Measurements from ENCODE around the gene PIK3R5.
A peak's percentile ranks its signal among the peaks of the same experiment; 100 is the strongest.
"Not testable (repeated sequence)": the region's sequence is repeated elsewhere in the genome, so short reads cannot be mapped to it uniquely, and the experiment has no call there.

Gene PIK3R5

DNA sequence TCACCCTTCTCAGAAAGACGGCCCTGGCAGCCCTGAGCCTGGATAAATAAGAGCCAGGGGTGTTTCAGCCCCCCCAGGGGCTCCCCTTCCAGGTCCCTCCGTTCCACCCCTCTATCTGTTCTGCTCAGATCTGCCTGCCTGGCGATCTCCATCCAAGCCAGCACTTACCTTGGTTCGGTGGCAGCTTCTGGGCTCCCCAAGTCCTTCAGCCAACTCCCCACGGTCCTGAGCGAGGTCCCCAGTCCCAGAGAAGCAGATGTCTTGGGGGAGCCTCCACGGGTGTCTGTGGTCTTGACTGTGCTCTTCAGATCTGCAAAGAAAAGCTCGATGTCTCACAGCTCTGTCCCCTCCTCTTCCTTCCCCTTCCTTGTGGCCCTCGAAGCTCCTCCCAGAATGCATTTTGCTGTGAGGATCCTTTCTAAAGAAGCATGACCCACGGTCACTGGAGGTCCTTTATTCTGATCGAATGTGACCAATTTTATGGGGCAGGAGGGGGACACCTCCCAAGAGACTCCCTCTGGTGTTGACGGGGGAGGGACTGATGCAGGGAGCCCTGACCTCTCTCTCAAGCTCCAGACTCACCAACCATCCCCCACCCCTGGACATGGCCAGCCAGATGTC, 98.0 kb downstream of the PIK3R5 start, which contains the start of gene PIK3R6:
TSS of gene PIK3R6 (minus strand) at position 314 of the 621 bp plus-strand sequence. CDS start 17,880 bp downstream, outside the sequence.
- H3K4me3 Mint-ChIP-seq, result peak within 1 kb of the TSS; percentile 78 to 83
- H3K36me3 Mint-ChIP-seq (ENCODE audit: insufficient read depth), result peaks cover 3% of the 10 kb centered on the region
- H3K27me3 Mint-ChIP-seq, result no peaks in the 10 kb centered on the region
- DNase-seq (no peak), ATAC-seq (replicated peaks) (peak; percentile 89)
- H3K27ac Mint-ChIP-seq, result peak within 1 kb of the TSS; percentile 58 to 83
- peaks cover 26 to 30% of the 10 kb centered on the region in 2 donors for H3K4me1 Mint-ChIP-seq (ENCODE audit: low read depth in 2 of 2)
- no peaks in the 10 kb centered on the region for H3K9me3 Mint-ChIP-seq

- Mint-ChIP-seq H3K4me1 (ENCODE audit: low read depth in 2 of 2) (peaks cover 30 to 33% of the 10 kb centered on the region in 2 donors), H3K4me3 (no peak overlapping the region)
Measured at GRCh38 chr17:8865811-8866210, 99.7 kb downstream of the PIK3R5 start.

GRCh38 chr17:8865385-8865784, 100.1 kb downstream of the PIK3R5 start:
- no peaks in the 10 kb centered on the region for H3K27me3 Mint-ChIP-seq
- H3K9me3 Mint-ChIP-seq, result no peaks in the 10 kb centered on the region
- H3K4me3 Mint-ChIP-seq, result no peak overlapping the region
- peaks cover 30 to 33% of the 10 kb centered on the region in 2 donors for H3K4me1 Mint-ChIP-seq (ENCODE audit: low read depth in 2 of 2)
- DNase-seq, result no peak
- H3K36me3 Mint-ChIP-seq (ENCODE audit: insufficient read depth), result peaks cover 3% of the 10 kb centered on the region
- ATAC-seq (replicated peaks), result no peak
- no peak overlapping the region for H3K27ac Mint-ChIP-seq

More at GRCh38 chr17:8865811-8866210, 99.7 kb downstream of the PIK3R5 start:
- Mint-ChIP-seq H3K27ac (no peak overlapping the region), H3K9me3 (no peaks in the 10 kb centered on the region), H3K27me3 (no peaks in the 10 kb centered on the region), H3K36me3 (ENCODE audit: insufficient read depth) (peaks cover 3% of the 10 kb centered on the region)
- DNase-seq (no peak), ATAC-seq (replicated peaks) (no peak)

DNA sequence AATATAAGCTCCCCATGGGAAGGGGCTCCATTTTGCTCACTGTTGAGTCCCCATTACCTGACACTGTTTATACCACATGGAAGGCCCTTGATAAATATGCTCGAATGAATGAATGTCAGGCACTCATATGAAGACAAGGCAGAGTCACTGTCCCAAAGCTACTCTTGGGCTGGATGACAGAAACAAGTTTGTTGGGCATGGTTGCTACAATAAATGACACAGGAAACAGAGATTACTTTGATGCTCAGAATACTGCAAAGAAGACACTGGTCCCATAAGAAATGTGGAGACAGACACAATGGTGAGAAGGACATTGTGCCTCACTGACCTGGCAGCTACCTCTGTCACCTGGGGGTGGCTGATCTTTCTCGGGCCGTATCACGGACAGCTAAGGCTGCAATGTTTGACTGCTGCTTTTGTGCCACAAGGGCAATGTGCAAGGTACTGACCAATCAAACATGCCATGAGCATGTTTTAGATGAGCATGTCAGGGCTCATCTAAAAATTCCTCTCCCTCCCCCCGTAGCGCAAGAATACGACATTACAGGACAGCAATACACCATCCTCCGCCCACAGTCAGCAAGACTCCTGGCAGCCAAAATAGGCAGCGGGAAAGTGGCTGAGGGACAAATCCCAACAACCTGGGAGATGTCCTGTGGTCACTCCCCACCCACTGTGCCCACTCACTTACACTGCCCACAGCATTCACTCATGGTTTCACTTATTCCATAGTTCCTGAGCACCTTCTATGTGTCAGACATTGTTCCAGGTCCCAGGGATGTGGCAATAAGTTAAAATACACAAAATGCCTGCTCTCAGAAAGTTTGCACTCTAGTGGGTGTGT, 103.1 kb downstream of the PIK3R5 start:
- H3K9me3 Mint-ChIP-seq, result no peaks in the 10 kb centered on the region
- ATAC-seq (replicated peaks) (no peak), DNase-seq (no peak)
- no peak overlapping the region for H3K4me3 Mint-ChIP-seq
- H3K27me3 Mint-ChIP-seq, result no peaks in the 10 kb centered on the region
- H3K27ac Mint-ChIP-seq, result peak overlapping the region in 1 of 2 donors; percentile 86
- H3K4me1 Mint-ChIP-seq (ENCODE audit: low read depth in 2 of 2), result peaks cover 12 to 16% of the 10 kb centered on the region in 2 donors
- peaks cover 6% of the 10 kb centered on the region for H3K36me3 Mint-ChIP-seq (ENCODE audit: insufficient read depth)

- H3K4me3 Mint-ChIP-seq, result peak overlapping the region in 1 of 2 donors; percentile 53
- peaks cover 9 to 13% of the 10 kb centered on the region in 2 donors for H3K4me1 Mint-ChIP-seq (ENCODE audit: low read depth in 2 of 2)
Measured at GRCh38 chr17:8861495-8862181, 103.9 kb downstream of the PIK3R5 start.

DNA sequence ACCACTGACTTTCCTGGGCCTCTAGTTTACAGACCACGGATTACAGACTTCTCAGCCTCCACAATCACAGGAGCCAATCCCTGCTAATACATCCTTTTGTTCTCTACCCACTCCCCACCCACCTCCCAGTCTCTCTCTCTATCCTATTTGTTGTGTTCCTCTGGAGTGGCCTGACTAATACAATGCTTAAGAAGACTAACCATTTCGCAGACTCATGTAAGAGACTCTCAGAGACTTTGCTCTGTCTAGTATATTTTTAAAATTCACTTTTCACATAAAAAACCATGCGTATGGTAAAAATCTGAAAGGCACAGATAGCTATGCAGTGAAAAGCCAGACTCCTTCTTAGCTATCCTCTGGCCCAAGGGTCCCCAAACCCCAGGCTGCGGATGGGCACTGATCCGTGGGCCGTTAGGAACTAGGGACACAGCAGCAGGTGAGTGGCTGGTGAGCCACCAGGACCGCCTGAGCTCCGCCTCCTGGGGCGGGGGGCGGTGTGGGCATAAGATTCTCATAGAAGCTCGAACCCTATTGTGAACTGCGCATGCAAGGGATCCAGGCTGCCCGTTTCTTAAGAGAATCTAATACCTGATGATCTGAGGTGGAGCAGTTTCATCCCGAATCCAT, 105.6 kb downstream of the PIK3R5 start:
- DNase-seq (no peak), ATAC-seq (replicated peaks) (no peak)
- no peaks in the 10 kb centered on the region for H3K27me3 Mint-ChIP-seq
- no peaks in the 10 kb centered on the region for H3K9me3 Mint-ChIP-seq
- H3K4me1 Mint-ChIP-seq (ENCODE audit: low read depth in 2 of 2), result peaks cover 7 to 13% of the 10 kb centered on the region in 2 donors
- no peak overlapping the region for H3K4me3 Mint-ChIP-seq
- H3K27ac Mint-ChIP-seq, result peak overlapping the region in 1 of 2 donors; percentile 38
- peaks cover 3% of the 10 kb centered on the region for H3K36me3 Mint-ChIP-seq (ENCODE audit: insufficient read depth)

More at GRCh38 chr17:8861495-8862181, 103.9 kb downstream of the PIK3R5 start:
- Mint-ChIP-seq H3K9me3 (no peaks in the 10 kb centered on the region), H3K36me3 (ENCODE audit: insufficient read depth) (peaks cover 3% of the 10 kb centered on the region), H3K27me3 (no peaks in the 10 kb centered on the region), H3K27ac (peak overlapping the region in 1 of 2 donors; percentile 86)
- no peak for ATAC-seq (replicated peaks)
- DNase-seq, result no peak

DNA sequence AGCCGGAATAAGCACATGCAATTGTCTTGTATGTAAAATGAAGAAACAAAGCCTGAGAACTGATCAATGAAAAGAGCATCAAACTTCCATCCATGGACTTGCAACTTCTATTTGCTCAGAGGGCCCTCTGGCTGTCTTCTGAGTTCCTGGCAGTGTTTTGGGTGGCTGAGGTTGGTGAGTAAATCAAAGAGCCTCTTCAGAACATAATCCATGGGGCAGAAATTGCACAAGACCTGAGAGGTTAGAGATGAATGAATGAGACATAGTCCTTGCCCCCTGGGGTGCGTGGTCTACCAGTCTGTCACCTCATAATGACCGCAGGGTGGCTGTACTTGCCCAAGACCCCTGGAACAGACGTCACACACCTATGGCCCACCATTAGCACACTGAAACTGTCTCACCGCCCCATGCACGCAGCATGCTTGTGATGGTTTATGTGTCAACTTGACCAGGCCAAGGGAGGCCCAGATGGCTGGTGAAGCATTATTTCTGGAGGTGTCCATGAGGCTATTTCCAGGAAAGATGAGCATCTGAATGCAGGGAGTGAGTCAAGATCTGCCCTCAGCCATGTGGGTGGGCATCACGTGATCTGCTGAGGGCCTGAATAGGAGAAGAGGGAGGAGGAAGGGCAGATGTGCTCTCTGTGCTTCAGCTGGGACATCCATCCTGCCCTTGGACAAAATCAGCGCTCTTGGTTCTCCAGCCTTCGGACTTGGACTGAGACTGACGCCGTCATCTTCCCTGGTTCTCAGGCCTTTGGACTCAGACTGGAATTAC, 106.3 kb downstream of the PIK3R5 start:
- Mint-ChIP-seq H3K4me1 (ENCODE audit: low read depth in 2 of 2) (peaks cover 7 to 13% of the 10 kb centered on the region in 2 donors), H3K27me3 (no peaks in the 10 kb centered on the region), H3K4me3 (no peak overlapping the region), H3K36me3 (ENCODE audit: insufficient read depth) (peaks cover 3% of the 10 kb centered on the region), H3K9me3 (no peaks in the 10 kb centered on the region), H3K27ac (peak overlapping the region in 1 of 2 donors; percentile 38)
- DNase-seq, result no peak
- ATAC-seq (replicated peaks), result no peak

GRCh38 chr17:8857919-8858318, 107.6 kb downstream of the PIK3R5 start:
- Mint-ChIP-seq H3K9me3 (no peaks in the 10 kb centered on the region), H3K4me3 (peak overlapping the region; percentile 53 to 61), H3K36me3 (ENCODE audit: insufficient read depth) (peaks cover 3% of the 10 kb centered on the region), H3K4me1 (ENCODE audit: low read depth in 2 of 2) (peaks cover 7 to 13% of the 10 kb centered on the region in 2 donors), H3K27ac (peak overlapping the region in 1 of 2 donors; percentile 57), H3K27me3 (no peaks in the 10 kb centered on the region)
- DNase-seq, result no peak
- peak; percentile 37 for ATAC-seq (replicated peaks)

DNA sequence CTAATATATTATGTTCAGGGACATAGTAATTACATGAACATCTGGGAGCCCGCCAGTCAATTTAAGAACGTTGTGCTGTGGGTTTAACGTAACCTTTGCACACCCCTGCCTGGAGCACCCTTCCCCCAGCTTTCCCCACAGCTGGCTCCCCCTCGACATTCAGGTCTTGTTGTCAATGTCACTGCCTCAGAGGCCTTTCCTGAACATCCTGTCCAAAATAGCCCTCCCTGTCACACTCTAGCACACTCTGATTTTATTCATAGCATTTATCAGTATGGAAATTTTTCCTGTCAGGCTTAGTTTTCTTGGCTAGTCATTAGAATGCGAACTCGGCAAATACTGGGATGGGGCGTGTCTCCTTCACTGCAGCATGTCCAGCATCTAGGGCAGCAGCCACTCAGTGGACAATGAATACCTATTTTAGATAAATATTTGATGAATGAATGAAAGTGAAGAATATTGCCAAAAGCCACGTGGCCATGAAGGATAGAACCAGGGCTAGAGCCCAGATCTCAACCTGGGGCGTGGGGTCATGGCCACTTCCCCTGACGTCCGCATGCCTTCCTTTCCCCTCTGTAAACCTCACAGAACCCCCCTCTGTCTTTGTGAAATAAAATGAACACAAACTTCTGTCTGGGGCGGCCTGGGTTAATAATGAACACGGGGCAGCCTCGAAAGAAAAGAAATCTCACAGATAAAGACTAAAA, 108.5 kb downstream of the PIK3R5 start:
- DNase-seq (no peak), ATAC-seq (replicated peaks) (no peak)
- Mint-ChIP-seq H3K9me3 (no peaks in the 10 kb centered on the region), H3K27ac (peak overlapping the region in 1 of 2 donors; percentile 57), H3K36me3 (ENCODE audit: insufficient read depth) (peaks cover 3% of the 10 kb centered on the region), H3K27me3 (no peaks in the 10 kb centered on the region), H3K4me1 (ENCODE audit: low read depth in 2 of 2) (peaks cover 7 to 13% of the 10 kb centered on the region in 2 donors), H3K4me3 (peak overlapping the region; percentile 10 to 53)

DNA sequence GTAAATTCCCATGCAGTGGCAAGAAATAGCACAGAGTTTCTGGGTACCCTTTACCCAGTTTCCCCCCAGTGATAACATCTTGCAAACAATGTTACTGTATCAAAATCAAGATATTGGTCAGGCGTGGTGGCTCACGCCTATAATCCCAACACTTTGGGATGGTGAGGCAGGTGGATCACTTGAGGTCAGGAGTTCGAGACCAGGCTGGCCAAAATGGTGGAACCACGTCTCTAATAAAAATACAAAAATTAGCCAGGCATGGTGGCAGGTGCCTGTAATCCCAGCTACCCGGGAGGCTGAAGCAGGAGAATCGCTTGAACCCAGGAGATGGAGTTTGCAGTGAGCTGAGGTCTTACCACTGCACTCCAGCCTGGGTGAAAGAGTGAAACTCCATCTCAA, 109.3 kb downstream of the PIK3R5 start:
- Mint-ChIP-seq H3K4me3 (peak overlapping the region; percentile 10 to 17), H3K27ac (peak overlapping the region in 1 of 2 donors; percentile 8)
- H3K4me1 Mint-ChIP-seq (ENCODE audit: low read depth in 2 of 2); H3K36me3 Mint-ChIP-seq (ENCODE audit: insufficient read depth); H3K27me3 Mint-ChIP-seq; ATAC-seq (replicated peaks); H3K9me3 Mint-ChIP-seq; DNase-seq: not testable (repeated sequence)

DNA sequence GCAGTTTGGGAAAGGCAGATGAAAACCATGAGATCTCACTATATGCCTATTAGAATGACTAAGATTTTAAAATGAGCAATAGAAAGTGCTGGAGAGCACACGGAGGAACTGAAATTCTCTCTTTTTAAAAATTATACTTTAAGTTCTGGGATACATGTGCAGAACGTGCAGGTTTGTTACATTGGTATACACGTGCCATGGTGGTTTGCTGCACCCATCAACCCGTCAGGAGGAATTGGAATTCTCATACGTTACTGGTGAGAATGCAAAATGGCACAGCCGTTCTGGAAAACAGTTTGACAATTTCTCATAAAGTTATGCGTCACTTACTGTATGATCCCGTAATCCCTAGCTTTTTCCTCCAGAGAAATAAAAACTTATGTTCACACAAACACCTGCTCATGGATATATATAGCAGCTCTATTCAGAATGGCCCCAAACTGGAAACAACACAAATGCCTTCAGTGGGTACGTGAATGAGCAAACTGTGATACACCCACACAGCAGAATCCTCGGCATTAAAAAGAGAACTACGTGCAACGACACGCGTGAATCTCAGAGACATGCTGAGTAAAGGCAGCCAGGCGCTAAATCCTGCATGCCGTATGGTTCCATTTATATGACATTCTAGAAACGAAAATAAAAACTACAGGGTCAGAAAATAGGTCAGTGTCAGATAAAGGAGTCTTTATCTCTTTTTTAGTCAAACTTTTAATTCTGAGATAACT, 109.9 kb downstream of the PIK3R5 start:
- DNase-seq (no peak), ATAC-seq (replicated peaks) (peak; percentile 29)
- Mint-ChIP-seq H3K4me1 (ENCODE audit: low read depth in 2 of 2) (peaks cover 6 to 7% of the 10 kb centered on the region in 2 donors), H3K9me3 (no peaks in the 10 kb centered on the region), H3K27ac (peak overlapping the region in 1 of 2 donors; percentile 8), H3K4me3 (peak overlapping the region; percentile 10 to 17), H3K36me3 (ENCODE audit: insufficient read depth) (peaks cover 3% of the 10 kb centered on the region), H3K27me3 (peaks cover 0 to 5% of the 10 kb centered on the region in 2 donors)

Measured in effector memory CD8-positive, alpha-beta T cell (primary cell).